ENCODE results near the gene PCAT7. TPM values are rescaled to one million over a fixed set of nuclear protein-coding genes. Genes with fewer than 3 reads are reported as not detected.

PCAT7 gene
- total RNA-seq, 1 experiment from 2014 or later: not detected

- POLR2A ChIA-PET (ENCODE audit: low non-redundant PET): no interaction called here
Observed at GRCh38 chr9:94593459-94594345, 38.8 kb downstream of the PCAT7 start, which contains the start of gene FBP2. Gene FBP2, minus strand, starts transcription at chr9:94593824. Its CDS starts 98 bp downstream, at chr9:94593726.

GRCh38 chr9:94599102-94599501 lies 44.2 kb downstream of the PCAT7 start:
- Histone ChIP-seq H3K27me3 (replicated peaks; ENCODE audit: insufficient read depth, low read depth, low read length, poor library complexity) (no peaks in the 10 kb centered on the region), H3K4me1 (ENCODE audit: insufficient read depth, low read length, poor library complexity, severe bottlenecking) (peaks cover 4% of the 10 kb centered on the region), H3K27ac (ENCODE audit: low read depth, low read length, poor library complexity, severe bottlenecking) (no peak overlapping the region), H3K36me3 (ENCODE audit: insufficient read depth, low read length, poor library complexity, severe bottlenecking) (no peaks in the 10 kb centered on the region), H3K4me3 (ENCODE audit: low read depth, low read length, poor library complexity, severe bottlenecking) (no peak overlapping the region), H3K9me3 (ENCODE audit: low read depth, low read length, poor library complexity, severe bottlenecking) (no peaks in the 10 kb centered on the region)
- BruUV-seq (replicated peaks): no TSS peak
- no peak for TF ChIP-seq EZH2 (IDR thresholded peaks at IDR 0.05; ENCODE audit: borderline replicate concordance, low read depth, low read length, poor library complexity, severe bottlenecking)
- no peak for TF ChIP-seq CTCF (conservative IDR thresholded peaks at IDR 0.05; ENCODE audit: low read depth, low read length)
- ChIA-PET POLR2A (ENCODE audit: low non-redundant PET) (no interaction called here), CTCF (no interaction called here)
- DNase-seq (ENCODE audit: low spot score): no peak
- intact Hi-C loops (cut with micrococcal nuclease; ENCODE audit: unreplicated experiment): no loop called here

More at GRCh38 chr9:94593459-94594345, 38.8 kb downstream of the PCAT7 start, which contains the start of gene FBP2:
- Histone ChIP-seq H3K27ac (ENCODE audit: low read depth, low read length, poor library complexity, severe bottlenecking) (no peak within 1 kb of the TSS), H3K27me3 (replicated peaks; ENCODE audit: insufficient read depth, low read depth, low read length, poor library complexity) (no peaks in the 10 kb centered on the region), H3K4me3 (ENCODE audit: low read depth, low read length, poor library complexity, severe bottlenecking) (no peak within 1 kb of the TSS), H3K36me3 (ENCODE audit: insufficient read depth, low read length, poor library complexity, severe bottlenecking) (no peaks in the 10 kb centered on the region), H3K4me1 (ENCODE audit: insufficient read depth, low read length, poor library complexity, severe bottlenecking) (peaks cover 4% of the 10 kb centered on the region), H3K9me3 (ENCODE audit: low read depth, low read length, poor library complexity, severe bottlenecking) (no peaks in the 10 kb centered on the region)
- no peak for TF ChIP-seq CTCF (conservative IDR thresholded peaks at IDR 0.05; ENCODE audit: low read depth, low read length)
- TF ChIP-seq EZH2 (IDR thresholded peaks at IDR 0.05; ENCODE audit: borderline replicate concordance, low read depth, low read length, poor library complexity, severe bottlenecking): no peak
- no TSS peak for BruUV-seq (replicated peaks)
- CTCF ChIA-PET: no interaction called here
- DNase-seq (ENCODE audit: low spot score): no peak
- intact Hi-C loops (cut with micrococcal nuclease; ENCODE audit: unreplicated experiment): no loop called here

- TF ChIP-seq CTCF (conservative IDR thresholded peaks at IDR 0.05; ENCODE audit: low read depth, low read length): no peak
- no peak for TF ChIP-seq EZH2 (IDR thresholded peaks at IDR 0.05; ENCODE audit: borderline replicate concordance, low read depth, low read length, poor library complexity, severe bottlenecking)
- Histone ChIP-seq H3K27me3 (replicated peaks; ENCODE audit: insufficient read depth, low read depth, low read length, poor library complexity) (no peaks in the 10 kb centered on the region), H3K27ac (ENCODE audit: low read depth, low read length, poor library complexity, severe bottlenecking) (no peak overlapping the region), H3K4me3 (ENCODE audit: low read depth, low read length, poor library complexity, severe bottlenecking) (no peak overlapping the region), H3K9me3 (ENCODE audit: low read depth, low read length, poor library complexity, severe bottlenecking) (no peaks in the 10 kb centered on the region), H3K36me3 (ENCODE audit: insufficient read depth, low read length, poor library complexity, severe bottlenecking) (no peaks in the 10 kb centered on the region), H3K4me1 (ENCODE audit: insufficient read depth, low read length, poor library complexity, severe bottlenecking) (peaks cover under 1% of the 10 kb centered on the region)
- ChIA-PET CTCF (no interaction called here), POLR2A (ENCODE audit: low non-redundant PET) (no interaction called here)
- BruUV-seq (replicated peaks): no TSS peak
- intact Hi-C loops (cut with micrococcal nuclease; ENCODE audit: unreplicated experiment): no loop called here
- DNase-seq (ENCODE audit: low spot score): no peak
Observed at GRCh38 chr9:94600258-94600657, 45.4 kb downstream of the PCAT7 start.

All from A673 (cell line).